ENCODE data around the gene FHIT. TPM values are rescaled to one million over a fixed set of nuclear protein-coding genes. Genes with fewer than 3 reads are reported as not detected.

FHIT gene
- total and polyA plus RNA-seq, 2 of the 4 experiments (the other 2 are of a cell fraction): 0.07 TPM; not detected in 1

- dilution Hi-C loops (cut with HindIII; ENCODE audit: low sequenced_read_pairs, unreplicated experiment) (no loop called here), intact Hi-C loops (cut with micrococcal nuclease) (no loop called here), in situ Hi-C loops (cut with MboI; ENCODE audit: low sequenced_read_pairs) (no loop called here)
- Histone ChIP-seq H2AFZ (replicated peaks; ENCODE audit: low read length, poor library complexity) (no peak overlapping the region), H4K20me1 (ENCODE audit: insufficient read depth, low read length) (no peaks in the 10 kb centered on the region), H3K9ac (ENCODE audit: low read depth, low read length) (no peak overlapping the region), H2BK15ac (ENCODE audit: low read depth, low read length) (no peak overlapping the region), H2AK5ac (ENCODE audit: low read depth, low read length) (no peak overlapping the region), H3K27me3 (ENCODE audit: control insufficient read depth, insufficient read depth, low read length) (no peaks in the 10 kb centered on the region), H3K79me1 (ENCODE audit: low read depth in 1 of 2, low read length in 2 of 2) (no peaks in the 10 kb centered on the region), H4K8ac (ENCODE audit: low read depth in 2 of 2, low read length in 2 of 2) (no peak overlapping the region), H2BK5ac (ENCODE audit: low read depth, low read length, poor library complexity, severe bottlenecking) (no peak overlapping the region), H2BK120ac (ENCODE audit: low read depth, low read length) (no peak overlapping the region), H3K9me3 (ENCODE audit: control insufficient read depth, insufficient read depth, low read length) (no peaks in the 10 kb centered on the region), H3K56ac (ENCODE audit: extremely low read depth, insufficient read depth, low read length) (no peak overlapping the region), H3K4ac (ENCODE audit: low read depth, low read length) (no peak overlapping the region), H3K36me3 (ENCODE audit: control insufficient read depth, insufficient read depth, low read length) (no peaks in the 10 kb centered on the region), H3K14ac (replicated peaks; ENCODE audit: low read depth, low read length) (no peak overlapping the region), H4K91ac (ENCODE audit: insufficient read depth, low read depth, low read length) (no peak overlapping the region), H3K4me1 (ENCODE audit: control insufficient read depth, insufficient read depth, low read length) (no peaks in the 10 kb centered on the region), H3K9me1 (ENCODE audit: insufficient read depth, low read length) (no peaks in the 10 kb centered on the region), H3K4me3 (ENCODE audit: insufficient read depth, low read depth, low read length) (no peak overlapping the region), H3K18ac (ENCODE audit: low read depth, low read length) (no peak overlapping the region), H2AK9ac (replicated peaks; ENCODE audit: low read depth, low read length, poor library complexity) (no peak overlapping the region), H2BK20ac (ENCODE audit: low read depth, low read length) (no peak overlapping the region), H3K27ac (ENCODE audit: insufficient read depth, low read length) (no peak overlapping the region), H3K4me2 (ENCODE audit: low read depth, low read length) (no peak overlapping the region), H3K23ac (ENCODE audit: low read depth, low read length) (no peak overlapping the region), H4K5ac (ENCODE audit: low read depth, low read length) (no peak overlapping the region)
- CTCF ChIA-PET: no interaction called here
- POLR2A ChIA-PET (ENCODE audit: unreplicated experiment): no interaction called here
- DNase-seq (no peak), ATAC-seq (ENCODE audit: low read depth) (no peak)
- TF ChIP-seq POLR2A (IDR thresholded peaks at IDR 0.05; ENCODE audit: low read depth, low read length): no peak
- TF ChIP-seq ELK1 (IDR thresholded peaks at IDR 0.05; ENCODE audit: borderline replicate concordance, low read depth, low read length): no peak
- no peak for TF ChIP-seq RFX5 (IDR thresholded peaks at IDR 0.05; ENCODE audit: low read depth, low read length)
- no peak for TF ChIP-seq NFE2L2 (IDR thresholded peaks at IDR 0.05; ENCODE audit: low read depth, low read length)
- no peak for TF ChIP-seq CTCF (conservative IDR thresholded peaks at IDR 0.05; ENCODE audit: low read depth, low read length)
- no CpG with 5 or more reads among the region's 3 CpGs for WGBS, 2 experiments (ENCODE audit: extremely low coverage in 2 of 2, insufficient read length in 1 of 2)
- BruUV-seq (replicated peaks): no TSS peak
These were observed 1000.4 kb downstream of the FHIT start for GRCh38 chr3:60250810-60251209.
